ENCODE results near the gene MEGF6.

MEGF6 gene

GRCh38 chr1:3440300-3440681, 171.0 kb downstream of the MEGF6 start:
- no peak for DNase-seq (ENCODE audit: low spot score)

Measured in HuH-7 (cell line).